ENCODE results near the gene EP400.

DNA sequence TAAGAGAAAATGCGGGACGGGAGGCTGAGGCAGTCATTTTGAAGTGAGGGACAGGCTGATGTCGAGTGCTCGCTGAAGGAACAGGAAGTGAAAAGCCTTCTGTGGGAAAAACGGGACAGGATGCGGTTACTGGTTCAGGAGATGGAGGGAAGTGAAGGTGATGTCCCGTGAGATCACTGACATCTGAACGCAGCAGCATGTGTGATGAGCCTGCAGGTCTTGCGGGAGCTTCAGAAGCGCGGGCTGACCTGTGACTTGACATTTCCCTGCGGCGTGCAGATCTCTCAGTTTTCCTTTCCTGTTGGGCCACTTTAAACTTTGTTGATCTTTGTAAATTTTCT lies 116.6 kb downstream of the EP400 start:
- TF ChIP-seq, protein P1, sequence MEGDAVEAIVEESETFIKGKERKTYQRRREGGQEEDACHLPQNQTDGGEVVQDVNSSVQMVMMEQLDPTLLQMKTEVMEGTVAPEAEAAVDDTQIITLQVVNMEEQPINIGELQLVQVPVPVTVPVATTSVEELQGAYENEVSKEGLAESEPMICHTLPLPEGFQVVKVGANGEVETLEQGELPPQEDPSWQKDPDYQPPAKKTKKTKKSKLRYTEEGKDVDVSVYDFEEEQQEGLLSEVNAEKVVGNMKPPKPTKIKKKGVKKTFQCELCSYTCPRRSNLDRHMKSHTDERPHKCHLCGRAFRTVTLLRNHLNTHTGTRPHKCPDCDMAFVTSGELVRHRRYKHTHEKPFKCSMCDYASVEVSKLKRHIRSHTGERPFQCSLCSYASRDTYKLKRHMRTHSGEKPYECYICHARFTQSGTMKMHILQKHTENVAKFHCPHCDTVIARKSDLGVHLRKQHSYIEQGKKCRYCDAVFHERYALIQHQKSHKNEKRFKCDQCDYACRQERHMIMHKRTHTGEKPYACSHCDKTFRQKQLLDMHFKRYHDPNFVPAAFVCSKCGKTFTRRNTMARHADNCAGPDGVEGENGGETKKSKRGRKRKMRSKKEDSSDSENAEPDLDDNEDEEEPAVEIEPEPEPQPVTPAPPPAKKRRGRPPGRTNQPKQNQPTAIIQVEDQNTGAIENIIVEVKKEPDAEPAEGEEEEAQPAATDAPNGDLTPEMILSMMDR (conservative IDR thresholded peaks at IDR 0.05) = no peak
- TF ChIP-seq ZFX (IDR thresholded peaks at IDR 0.05) = no peak
